HFF-Myc (cell line): ENCODE measurements around the gene EPC1.

Source experiments
- DNase-seq: peaks from one replicate; pipeline ENCODE4 v3.0.0-alpha.2; 2011; ENCODE audit warnings: low read depth; ENCODE audit errors: extremely low read depth
- H3K4me3 ChIP-seq: replicated peaks from 2 replicates; pipeline ENCODE4 v1.5.1; 2011; ENCODE audit warnings: low read depth, mild to moderate bottlenecking, control low read depth, low read length
- TF ChIP-seq, protein P1 (sequence below): IDR thresholded peaks from 2 replicates; pipeline ENCODE4 v1.5.1; 2012; ENCODE audit warnings: mild to moderate bottlenecking, low read depth, low read length, control low read depth; ENCODE audit errors: missing control alignments

EPC1 gene

DNA sequence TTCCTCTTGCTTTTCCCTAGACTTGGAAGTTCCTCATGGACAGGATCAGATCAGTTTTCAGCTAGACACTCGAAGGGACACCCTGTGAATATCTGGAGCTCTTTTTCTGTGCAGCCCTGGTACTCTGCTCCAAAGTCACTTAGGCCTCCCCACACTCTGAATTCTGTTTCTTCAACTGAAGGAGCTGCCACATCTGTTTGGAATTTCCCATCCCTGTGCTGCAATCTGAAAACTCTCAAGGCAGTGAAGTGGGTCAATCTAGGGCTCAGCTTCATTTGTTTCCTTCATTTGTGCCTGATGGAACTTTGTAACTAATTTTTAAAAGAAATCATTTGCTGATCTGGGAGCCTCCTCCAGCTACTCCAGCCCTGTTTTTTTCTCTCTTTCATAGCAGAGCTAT, 9.6 kb downstream of the EPC1 start:
- TF ChIP-seq, protein P1, sequence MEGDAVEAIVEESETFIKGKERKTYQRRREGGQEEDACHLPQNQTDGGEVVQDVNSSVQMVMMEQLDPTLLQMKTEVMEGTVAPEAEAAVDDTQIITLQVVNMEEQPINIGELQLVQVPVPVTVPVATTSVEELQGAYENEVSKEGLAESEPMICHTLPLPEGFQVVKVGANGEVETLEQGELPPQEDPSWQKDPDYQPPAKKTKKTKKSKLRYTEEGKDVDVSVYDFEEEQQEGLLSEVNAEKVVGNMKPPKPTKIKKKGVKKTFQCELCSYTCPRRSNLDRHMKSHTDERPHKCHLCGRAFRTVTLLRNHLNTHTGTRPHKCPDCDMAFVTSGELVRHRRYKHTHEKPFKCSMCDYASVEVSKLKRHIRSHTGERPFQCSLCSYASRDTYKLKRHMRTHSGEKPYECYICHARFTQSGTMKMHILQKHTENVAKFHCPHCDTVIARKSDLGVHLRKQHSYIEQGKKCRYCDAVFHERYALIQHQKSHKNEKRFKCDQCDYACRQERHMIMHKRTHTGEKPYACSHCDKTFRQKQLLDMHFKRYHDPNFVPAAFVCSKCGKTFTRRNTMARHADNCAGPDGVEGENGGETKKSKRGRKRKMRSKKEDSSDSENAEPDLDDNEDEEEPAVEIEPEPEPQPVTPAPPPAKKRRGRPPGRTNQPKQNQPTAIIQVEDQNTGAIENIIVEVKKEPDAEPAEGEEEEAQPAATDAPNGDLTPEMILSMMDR, result no peak
- no peak overlapping the region for H3K4me3 ChIP-seq
- no peak for DNase-seq

DNA sequence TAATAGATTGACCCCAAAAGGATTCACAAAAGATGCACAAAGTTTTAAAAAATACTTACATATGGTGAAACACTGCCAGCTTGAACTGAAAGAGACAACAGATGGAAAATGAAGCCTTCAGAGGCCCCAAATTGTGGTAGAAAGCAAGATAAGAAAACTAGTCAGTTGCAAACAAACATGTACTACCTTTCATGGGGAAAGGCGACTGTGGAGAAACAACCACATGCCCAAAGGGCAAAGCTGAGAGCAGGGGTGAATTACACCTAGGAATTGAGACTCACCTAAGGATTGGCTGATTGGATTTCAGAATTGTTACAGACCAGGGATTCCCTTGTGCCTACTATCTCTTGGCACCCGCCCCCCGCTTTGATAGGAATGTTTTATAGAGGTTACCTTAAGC, 13.1 kb downstream of the EPC1 start:
- DNase-seq, result no peak
- TF ChIP-seq, protein P1, result no peak
- H3K4me3 ChIP-seq, result no peak overlapping the region

DNA sequence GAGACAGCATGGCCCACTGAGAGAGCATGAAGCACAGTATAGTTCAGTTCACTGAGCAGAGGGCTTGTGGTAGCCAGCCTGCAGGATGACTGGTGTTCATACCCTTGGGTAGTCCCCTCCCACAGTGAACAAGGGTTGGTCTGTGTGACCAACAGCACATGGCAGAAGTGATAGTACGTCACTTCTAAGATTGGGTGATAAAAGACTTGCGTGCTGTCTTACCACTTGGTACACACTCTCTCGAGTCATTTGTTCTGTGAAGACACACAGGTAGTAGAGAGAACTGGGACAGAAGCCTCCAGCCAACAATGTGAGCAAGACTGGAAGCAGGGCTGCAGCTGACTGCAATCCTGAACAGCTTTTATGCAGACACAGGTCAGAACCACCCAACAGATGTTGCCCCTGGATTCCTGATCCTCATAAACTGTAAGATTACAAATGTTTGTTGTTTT, 14.6 kb downstream of the EPC1 start:
- no peak for DNase-seq
- TF ChIP-seq, protein P1, result no peak
- H3K4me3 ChIP-seq, result no peak overlapping the region

DNA sequence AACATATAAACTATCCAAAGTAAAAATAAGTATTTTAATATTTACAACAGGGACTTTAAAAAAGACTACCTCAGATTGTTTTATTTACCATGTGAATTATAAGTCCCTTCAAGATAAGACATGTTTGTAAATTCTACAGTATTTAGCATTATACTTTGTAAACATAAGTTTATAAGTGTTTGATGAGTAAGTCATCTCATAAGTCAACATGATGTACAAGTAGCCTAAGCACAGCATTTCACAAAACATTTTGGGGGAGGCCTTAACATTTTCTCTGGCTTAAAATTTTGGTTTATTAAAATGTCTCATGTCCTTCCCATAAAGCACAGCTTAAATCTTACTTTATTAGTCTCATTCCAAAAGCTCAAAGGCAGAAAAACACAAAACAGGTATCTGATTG, 15.4 kb downstream of the EPC1 start:
- H3K4me3 ChIP-seq, result no peak overlapping the region
- TF ChIP-seq, protein P1, result no peak
- no peak for DNase-seq

DNA sequence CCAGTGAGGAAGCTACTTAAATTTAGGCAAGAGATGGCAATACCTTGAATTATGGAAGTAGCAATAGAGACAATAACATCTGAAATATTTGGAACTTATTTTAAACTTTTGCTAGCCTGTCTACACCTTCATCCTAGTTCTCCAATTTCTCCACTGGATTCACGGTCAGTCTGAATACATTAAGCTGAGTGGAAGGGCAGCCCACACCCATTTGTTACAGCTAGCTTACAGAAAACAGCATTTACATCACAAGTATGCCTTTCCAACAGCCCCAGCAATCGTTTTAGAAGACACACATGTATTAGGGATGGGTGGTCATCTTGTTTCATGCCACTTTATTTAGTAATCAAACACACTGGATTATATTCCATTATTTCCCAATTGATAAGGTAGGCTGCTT, 16.7 kb downstream of the EPC1 start:
- no peak overlapping the region for H3K4me3 ChIP-seq
- DNase-seq, result no peak
- TF ChIP-seq, protein P1, result no peak

- no peak for DNase-seq
- TF ChIP-seq, protein P1, result no peak
- H3K4me3 ChIP-seq, result no peak overlapping the region
Measured at GRCh38 chr10:32329061-32329460, 17.9 kb downstream of the EPC1 start.

DNA sequence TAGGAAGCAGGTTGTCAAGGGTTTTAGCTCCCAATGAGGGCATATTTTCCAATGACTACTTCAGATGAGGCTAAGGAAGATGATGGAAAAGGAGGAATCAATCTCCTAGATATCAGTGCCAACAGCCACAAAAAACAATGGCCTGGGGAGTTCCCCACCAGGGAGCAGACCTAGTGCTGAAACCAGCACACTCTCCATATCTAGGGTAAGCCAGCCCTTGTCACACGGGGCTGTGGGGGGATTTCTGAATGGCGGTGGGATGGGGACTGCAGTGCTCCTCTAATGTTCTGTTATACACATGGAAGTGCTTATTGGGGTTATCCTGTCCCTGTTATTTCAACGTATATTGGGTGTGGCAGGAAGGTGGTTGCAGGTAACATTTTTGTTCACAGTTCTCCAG, 18.5 kb downstream of the EPC1 start:
- H3K4me3 ChIP-seq, result no peak overlapping the region
- DNase-seq, result no peak
- TF ChIP-seq, protein P1, result no peak
